OCI-LY3 (cell line): ENCODE measurements around the gene GPR183.

Experiments
- H2AFZ ChIP-seq: fragments of 200-600, 300-600 bp; shearing (Covaris generic); 2 replicates; pipeline ENCODE4 v1.6.0; 2014; ENCODE audit warnings: antibody characterized with exemption, low read depth, low read length
- H3K27ac ChIP-seq: fragments of 200-600, 300-600 bp; sonication (generic); 2 replicates; pipeline ENCODE4 v1.5.1; 2014; ENCODE audit warnings: mild to moderate bottlenecking, low read length, moderate library complexity, mixed read lengths
- H3K27me3 ChIP-seq: fragments of 200-600, 300-600 bp; sonication (generic); 2 replicates; pipeline ENCODE4 v1.6.1; 2014; ENCODE audit warnings: low read depth, low read length, mixed read lengths
- H3K36me3 ChIP-seq: fragments of 200-600, 300-600 bp; sonication (generic); replicated peaks from 2 replicates; pipeline ENCODE3; 2014; ENCODE audit warnings: low read depth, low read length, mixed read lengths
- H3K4me1 ChIP-seq: fragments of 300-600, 200-600 bp; sonication (generic); 2 replicates; pipeline ENCODE4 v1.6.1; 2014; ENCODE audit warnings: low read length, mixed read lengths
- H3K4me2 ChIP-seq: fragments of 200-600, 300-600 bp; sonication (generic); 2 replicates; pipeline ENCODE4 v1.6.1; 2014; ENCODE audit warnings: low read length, mixed read lengths
- H3K4me3 ChIP-seq: fragments of 300-600, 200-600 bp; sonication (generic); 2 replicates; pipeline ENCODE4 v1.5.1; 2014; ENCODE audit warnings: antibody characterized with exemption, mild to moderate bottlenecking, low read length, moderate library complexity
- H3K79me2 ChIP-seq: fragments of 300-600, 200-600 bp; shearing (Covaris generic); 2 replicates; pipeline ENCODE4 v1.6.1; 2014; ENCODE audit warnings: mild to moderate bottlenecking, low read length, mixed read lengths
- H3K9ac ChIP-seq: fragments of 300-600, 200-600 bp; shearing (Covaris generic); 2 replicates; pipeline ENCODE4 v1.6.0; 2014; ENCODE audit warnings: mild to moderate bottlenecking, low read length, moderate library complexity
- H3K9me3 ChIP-seq: fragments of 200-600, 300-600 bp; shearing (Covaris generic); 2 replicates; pipeline ENCODE4 v1.6.1; 2014; ENCODE audit warnings: low read length, mixed read lengths; ENCODE audit not compliant: insufficient read depth
- H4K20me1 ChIP-seq: fragments of 200-600, 300-600 bp; sonication (generic); 2 replicates; pipeline ENCODE4 v1.6.1; 2016; ENCODE audit warnings: low read length, mixed read lengths; ENCODE audit not compliant: insufficient read depth
- CTCF ChIP-seq: fragments of 200-600, 300-600 bp; sonication (generic); IDR thresholded peaks from 2 replicates; pipeline ENCODE4 v1.5.1; 2014; ENCODE audit warnings: antibody characterized with exemption, low read length, low read depth
- EZH2phosphoT487 ChIP-seq: fragments of 200-600 bp; shearing (Covaris generic); IDR thresholded peaks from 2 replicates; pipeline ENCODE4 v1.6.1; 2018; ENCODE audit warnings: antibody characterized with exemption, mixed run types, low read depth

The GPR183 gene

GRCh38 chr13:99261059-99261458 is 46.1 kb downstream of the GPR183 start:
- peaks cover 28% of the 10 kb centered on the region for H4K20me1 ChIP-seq
- H3K27ac ChIP-seq, result no peak overlapping the region
- no peak overlapping the region for H3K4me2 ChIP-seq
- no peak overlapping the region for H2AFZ ChIP-seq
- H3K36me3 ChIP-seq, result peaks cover 17% of the 10 kb centered on the region
- H3K9me3 ChIP-seq, result no peaks in the 10 kb centered on the region
- H3K9ac ChIP-seq, result no peak overlapping the region
- TF ChIP-seq CTCF (no peak), EZH2phosphoT487 (no peak)
- H3K79me2 ChIP-seq, result no peaks in the 10 kb centered on the region
- no peak overlapping the region for H3K4me3 ChIP-seq
- H3K27me3 ChIP-seq, result peaks cover 23% of the 10 kb centered on the region
- peaks cover 57% of the 10 kb centered on the region for H3K4me1 ChIP-seq

- Histone ChIP-seq H3K79me2 (no peaks in the 10 kb centered on the region), H3K27me3 (peaks cover 28% of the 10 kb centered on the region), H3K27ac (no peak overlapping the region), H3K4me1 (peaks cover 54% of the 10 kb centered on the region), H3K36me3 (peaks cover 20% of the 10 kb centered on the region), H2AFZ (no peak overlapping the region), H3K9me3 (no peaks in the 10 kb centered on the region), H3K4me2 (no peak overlapping the region), H3K9ac (no peak overlapping the region), H3K4me3 (no peak overlapping the region), H4K20me1 (peaks cover 35% of the 10 kb centered on the region)
- TF ChIP-seq CTCF (no peak), EZH2phosphoT487 (no peak)
These were observed 47.0 kb downstream of the GPR183 start for GRCh38 chr13:99260216-99260615.

DNA sequence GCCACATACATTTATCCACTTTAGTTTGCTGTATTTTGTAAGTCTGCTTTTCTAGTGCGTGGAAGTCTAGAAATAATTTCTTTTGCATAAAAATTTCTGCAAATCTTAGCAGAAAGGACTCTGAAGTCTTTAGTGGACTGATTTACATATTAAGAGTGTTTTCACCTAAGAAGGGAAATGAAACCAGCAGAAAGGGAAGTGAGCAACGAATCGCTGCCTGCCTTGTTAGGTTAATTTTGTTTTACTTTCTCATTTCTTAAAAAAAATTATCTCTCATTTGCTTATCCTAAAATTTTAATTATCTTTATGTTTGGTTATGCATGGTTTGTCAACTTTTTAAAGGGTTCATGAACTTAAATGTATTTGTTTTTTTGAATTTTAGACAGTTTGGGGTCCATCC is 48.3 kb downstream of the GPR183 start:
- TF ChIP-seq EZH2phosphoT487 (peak; percentile 82; the same call in 1 of the 2 replicates), CTCF (no peak)
- H3K4me2 ChIP-seq, result peak overlapping the region; percentile 70
- no peaks in the 10 kb centered on the region for H3K79me2 ChIP-seq
- H3K4me1 ChIP-seq, result peaks cover 42% of the 10 kb centered on the region
- no peak overlapping the region for H2AFZ ChIP-seq
- H3K9ac ChIP-seq, result 0 out of 2 replicates have a peak overlapping the region, but pooled peaks have one; percentile 10
- peaks cover 33% of the 10 kb centered on the region for H4K20me1 ChIP-seq
- peak overlapping the region; percentile 41 for H3K4me3 ChIP-seq
- H3K9me3 ChIP-seq, result no peaks in the 10 kb centered on the region
- peak overlapping the region; percentile 53 for H3K27ac ChIP-seq
- H3K27me3 ChIP-seq, result peaks cover 30% of the 10 kb centered on the region
- H3K36me3 ChIP-seq, result peaks cover 26% of the 10 kb centered on the region

DNA sequence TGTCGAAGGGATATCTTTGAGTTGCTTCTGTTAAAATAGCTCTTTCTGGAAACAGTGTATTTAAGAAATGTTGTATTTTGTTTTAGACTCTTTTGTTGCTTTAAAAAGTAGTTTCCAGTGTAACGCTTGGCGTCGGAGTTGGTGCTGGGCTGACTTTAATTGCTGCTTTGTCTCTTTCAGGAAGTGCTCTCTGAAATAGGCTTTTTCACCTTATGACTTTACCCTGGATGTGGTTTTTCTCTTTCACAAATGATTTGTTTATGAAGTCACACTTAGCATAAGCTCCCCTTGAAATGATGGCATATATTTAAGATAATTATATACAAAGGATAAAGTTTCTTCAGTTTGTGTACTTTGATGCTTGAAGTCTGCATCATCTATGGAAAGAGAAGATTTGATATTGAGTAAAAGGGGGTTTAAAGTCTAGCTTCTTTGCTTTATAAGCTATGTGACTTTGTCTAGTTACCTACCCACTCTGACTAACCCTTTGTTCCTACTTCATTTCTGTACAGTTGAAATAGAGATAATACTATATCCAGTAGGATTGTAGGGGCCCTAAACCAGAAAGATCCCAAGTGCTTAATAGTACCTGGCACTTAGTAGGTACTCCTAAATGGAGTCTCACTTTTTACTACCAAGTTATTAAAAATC is 48.9 kb downstream of the GPR183 start, which contains the start of gene GPR18:
GPR18 (minus strand) TSS at position 170 of the 651 bp plus-strand sequence. CDS start 2,507 bp downstream, outside the sequence.
- Histone ChIP-seq H2AFZ (no peak within 1 kb of the TSS), H3K27ac (peak within 1 kb of the TSS; percentile 53), H3K4me2 (peak within 1 kb of the TSS; percentile 70), H3K9me3 (no peaks in the 10 kb centered on the region), H3K9ac (peak within 1 kb of the TSS; percentile 23), H3K79me2 (no peaks in the 10 kb centered on the region), H3K27me3 (peaks cover 30% of the 10 kb centered on the region), H3K4me1 (peaks cover 39% of the 10 kb centered on the region), H4K20me1 (peaks cover 33% of the 10 kb centered on the region), H3K4me3 (peak within 1 kb of the TSS; percentile 63), H3K36me3 (peaks cover 26% of the 10 kb centered on the region)
- TF ChIP-seq EZH2phosphoT487 (0 out of 2 replicates have a peak, but pooled peaks have one; percentile 33), CTCF (no peak)
